Progenitor cell of endocrine pancreas (in vitro differentiated cells): ENCODE measurements around the gene DHX36. TPM values are rescaled to one million over a fixed set of nuclear protein-coding genes. Genes with fewer than 3 reads are reported as not detected.

Experiments
- DNase-seq: peaks from one replicate; pipeline ENCODE4 v3.0.0; 2021; ENCODE audit warnings: low spot score; ENCODE audit not compliant: unreplicated experiment
- H3K27ac Mint-ChIP-seq: 2 replicates; pipeline ENCODE4 v1.8.0; 2021; ENCODE audit warnings: mild to moderate bottlenecking, moderate library complexity, mixed read lengths
- H3K27me3 Mint-ChIP-seq: 2 replicates; pipeline ENCODE4 v1.8.0; 2021; ENCODE audit warnings: mixed read lengths
- H3K36me3 Mint-ChIP-seq: 2 replicates; pipeline ENCODE4 v1.8.0; 2022; ENCODE audit warnings: mixed read lengths; ENCODE audit not compliant: insufficient read depth
- H3K4me1 Mint-ChIP-seq: 2 replicates; pipeline ENCODE4 v1.8.0; 2021; ENCODE audit warnings: low read depth, mixed read lengths
- H3K4me3 Mint-ChIP-seq: 2 replicates; pipeline ENCODE4 v1.8.0; 2021; ENCODE audit warnings: low read depth, mild to moderate bottlenecking, moderate library complexity, mixed read lengths
- H3K9me3 Mint-ChIP-seq: 2 replicates; pipeline ENCODE4 v1.8.0; 2021; ENCODE audit warnings: low read depth, mixed read lengths
- CTCF ChIP-seq: fragments of 200-600 bp; sonication (generic); IDR thresholded peaks from one replicate; pipeline ENCODE4 v1.5.0; 2021; ENCODE audit warnings: antibody characterized with exemption, mild to moderate bottlenecking; ENCODE audit not compliant: unreplicated experiment
- total RNA-seq: library from RNA; stranded (reverse); gene quantifications from 2 replicates; pipeline ENCODE4 v1.2.1, GENCODE V29; 2021

Gene DHX36
- total RNA-seq, 1 donor from 2014 or later, result 96.9 TPM

GRCh38 chr3:154242766-154243165 is 81.5 kb downstream of the DHX36 start:
- peak overlapping the region; percentile 51 for H3K27ac Mint-ChIP-seq
- H3K36me3 Mint-ChIP-seq, result peaks cover 24% of the 10 kb centered on the region
- TF ChIP-seq CTCF, result no peak
- DNase-seq, result no peak
- peaks cover 9% of the 10 kb centered on the region for H3K4me1 Mint-ChIP-seq
- no peaks in the 10 kb centered on the region for H3K9me3 Mint-ChIP-seq
- no peaks in the 10 kb centered on the region for H3K27me3 Mint-ChIP-seq
- no peak overlapping the region for H3K4me3 Mint-ChIP-seq

- no peaks in the 10 kb centered on the region for H3K27me3 Mint-ChIP-seq
- no peak overlapping the region for H3K4me3 Mint-ChIP-seq
- peaks cover 9% of the 10 kb centered on the region for H3K4me1 Mint-ChIP-seq
- no peak for TF ChIP-seq CTCF
- peaks cover 19% of the 10 kb centered on the region for H3K36me3 Mint-ChIP-seq
- H3K27ac Mint-ChIP-seq, result no peak overlapping the region
- H3K9me3 Mint-ChIP-seq, result no peaks in the 10 kb centered on the region
- DNase-seq, result no peak
These were observed 82.8 kb downstream of the DHX36 start for GRCh38 chr3:154241496-154241895.

DNA sequence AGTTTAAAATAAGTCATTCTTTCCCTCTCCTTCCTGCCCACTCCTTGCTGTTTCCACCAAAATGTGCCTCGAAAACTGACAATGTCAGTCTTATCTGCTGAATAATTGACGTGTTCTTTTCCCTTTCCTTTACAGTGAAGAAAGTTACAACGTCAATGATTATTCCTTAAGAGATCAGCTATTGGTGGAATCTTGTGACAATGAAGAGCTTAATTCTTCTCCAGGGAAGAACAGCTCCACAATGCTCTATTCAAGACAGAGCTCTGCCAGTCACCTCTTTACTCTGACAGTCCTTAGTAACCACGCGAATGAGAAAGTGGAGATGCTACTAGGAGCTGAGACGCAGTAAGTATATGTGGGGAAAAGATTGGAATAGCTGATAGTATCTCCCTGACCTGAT is 84.1 kb downstream of the DHX36 start:
- no peaks in the 10 kb centered on the region for H3K9me3 Mint-ChIP-seq
- no peak for TF ChIP-seq CTCF
- no peak overlapping the region for H3K27ac Mint-ChIP-seq
- DNase-seq, result no peak
- peaks cover 15% of the 10 kb centered on the region for H3K36me3 Mint-ChIP-seq
- H3K27me3 Mint-ChIP-seq, result no peaks in the 10 kb centered on the region
- peaks cover 9% of the 10 kb centered on the region for H3K4me1 Mint-ChIP-seq
- H3K4me3 Mint-ChIP-seq, result no peak overlapping the region

DNA sequence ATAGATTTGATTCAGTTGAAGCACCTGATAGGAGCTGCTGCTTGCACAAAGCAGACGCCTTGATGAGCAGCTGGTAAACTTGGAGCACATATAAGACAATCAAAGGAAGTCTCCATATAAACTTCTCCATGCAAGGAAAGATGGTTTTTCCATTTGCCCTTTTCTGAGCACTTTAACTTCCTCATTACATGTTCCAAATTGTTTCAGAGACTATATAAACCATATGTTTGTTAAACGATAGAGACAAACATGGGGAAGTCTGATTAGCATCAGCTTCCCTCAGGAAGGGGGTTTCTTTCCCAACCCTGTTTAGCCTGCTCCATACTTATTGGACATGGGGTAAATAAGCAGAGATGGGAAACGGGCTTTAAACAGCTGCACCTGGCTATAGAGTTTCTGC is 88.0 kb downstream of the DHX36 start:
- no peak for DNase-seq
- no peak overlapping the region for H3K4me3 Mint-ChIP-seq
- H3K27me3 Mint-ChIP-seq, result no peaks in the 10 kb centered on the region
- H3K9me3 Mint-ChIP-seq, result no peaks in the 10 kb centered on the region
- peaks cover 14% of the 10 kb centered on the region for H3K36me3 Mint-ChIP-seq
- no peak overlapping the region for H3K27ac Mint-ChIP-seq
- no peaks in the 10 kb centered on the region for H3K4me1 Mint-ChIP-seq
- TF ChIP-seq CTCF, result no peak

DNA sequence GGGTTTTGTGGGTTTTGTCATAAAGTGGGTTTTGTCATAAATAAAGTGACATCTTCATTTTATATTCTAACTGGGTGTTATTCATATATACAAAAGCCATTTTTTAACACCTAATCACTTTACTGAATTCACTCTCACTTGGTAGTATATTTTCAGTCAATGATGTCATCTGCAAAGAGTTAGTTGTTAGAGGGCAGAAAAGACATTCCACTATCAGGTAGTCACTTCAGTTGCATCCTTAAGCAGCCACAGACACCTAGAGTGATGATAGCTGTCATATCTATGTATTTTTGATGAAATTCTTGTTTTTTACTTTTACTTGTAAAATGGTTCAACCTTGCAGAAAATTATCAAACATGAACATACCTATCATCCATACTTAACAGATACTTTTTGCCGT is 89.0 kb downstream of the DHX36 start:
- DNase-seq, result no peak
- H3K27ac Mint-ChIP-seq, result no peak overlapping the region
- H3K27me3 Mint-ChIP-seq, result no peaks in the 10 kb centered on the region
- no peaks in the 10 kb centered on the region for H3K9me3 Mint-ChIP-seq
- no peaks in the 10 kb centered on the region for H3K4me1 Mint-ChIP-seq
- no peak for TF ChIP-seq CTCF
- no peak overlapping the region for H3K4me3 Mint-ChIP-seq
- H3K36me3 Mint-ChIP-seq, result peaks cover 9% of the 10 kb centered on the region
